SU-DHL-6 (cell line): ENCODE results near the gene PDZD2.

Experiments
- H2AFZ ChIP-seq: fragments of 200-600 bp; sonication (generic); 2 replicates; pipeline ENCODE4 v1.6.1; 2014; ENCODE audit warnings: low read depth, mild to moderate bottlenecking, moderate library complexity, mixed read lengths, antibody characterized with exemption, low read length; ENCODE audit not compliant: severe bottlenecking
- H3F3A ChIP-seq: fragments of 200-600 bp; shearing (Covaris generic); 2 replicates; pipeline ENCODE4 v1.6.0; 2016; ENCODE audit warnings: antibody characterized with exemption, mild to moderate bottlenecking; ENCODE audit not compliant: insufficient read depth
- H3K27ac ChIP-seq: fragments of 200-600 bp; sonication (generic); 2 replicates; pipeline ENCODE4 v1.5.1; 2016; ENCODE audit warnings: low read depth, mild to moderate bottlenecking, low read length, moderate library complexity, mixed read lengths
- H3K27me3 ChIP-seq: fragments of 200-600 bp; sonication (generic), shearing (Covaris generic); 2 replicates; pipeline ENCODE4 v1.6.0; 2014; ENCODE audit warnings: mild to moderate bottlenecking, low read length
- H3K36me3 ChIP-seq: fragments of 200-600 bp; sonication (generic); 2 replicates; pipeline ENCODE4 v1.6.1; 2014; ENCODE audit warnings: mild to moderate bottlenecking, low read length, mixed read lengths
- H3K4me2 ChIP-seq: fragments of 300-600, 200-600 bp; shearing (Covaris generic), sonication (generic); 2 replicates; pipeline ENCODE4 v1.6.0; 2014; ENCODE audit warnings: low read length, low read depth, mild to moderate bottlenecking; ENCODE audit not compliant: poor library complexity, severe bottlenecking
- H3K4me3 ChIP-seq: fragments of 200-600 bp; sonication (generic); 2 replicates; pipeline ENCODE4 v1.5.1; 2014; ENCODE audit warnings: antibody characterized with exemption, low read length, mild to moderate bottlenecking, mixed read lengths; ENCODE audit not compliant: insufficient read depth, poor library complexity, severe bottlenecking
- H3K79me2 ChIP-seq: fragments of 200-600 bp; sonication (generic); 2 replicates; pipeline ENCODE4 v1.6.1; 2014; ENCODE audit warnings: mild to moderate bottlenecking, low read length, moderate library complexity; ENCODE audit not compliant: insufficient read depth
- H3K9ac ChIP-seq: fragments of 200-600 bp; sonication (generic); 2 replicates; pipeline ENCODE4 v1.7.0; 2014; ENCODE audit warnings: mild to moderate bottlenecking, low read length
- H3K9me2 ChIP-seq: fragments of 200-600 bp; sonication (generic); replicated peaks from 2 replicates; pipeline ENCODE4 v1.6.1; 2014; ENCODE audit warnings: low read length; ENCODE audit not compliant: insufficient read depth
- H3K9me3 ChIP-seq: fragments of 200-600 bp; sonication (generic); 2 replicates; pipeline ENCODE4 v1.6.1; 2014; ENCODE audit warnings: low read length, mixed read lengths; ENCODE audit not compliant: insufficient read depth
- H4K20me1 ChIP-seq: fragments of 200-600 bp; sonication (generic); 2 replicates; pipeline ENCODE4 v1.6.1; 2014; ENCODE audit warnings: low read depth, mild to moderate bottlenecking, antibody characterized with exemption, low read length, moderate library complexity, mixed read lengths
- CTCF ChIP-seq: fragments of 200-600 bp; sonication (generic); IDR thresholded peaks from one replicate; pipeline ENCODE4 v1.5.1; 2017; ENCODE audit warnings: antibody characterized with exemption, mild to moderate bottlenecking, low read length, moderate library complexity; ENCODE audit not compliant: insufficient read depth, poor library complexity, severe bottlenecking
- EZH2phosphoT487 ChIP-seq: fragments of 200-600 bp; sonication (generic), shearing (Covaris generic); conservative IDR thresholded peaks from 2 replicates; pipeline ENCODE4 v1.6.1; 2018; ENCODE audit warnings: mild to moderate bottlenecking, antibody characterized with exemption, low read length, moderate library complexity, mixed read lengths

Gene PDZD2

GRCh38 chr5:32103521-32103920 lies 464.6 kb downstream of the PDZD2 start:
- Histone ChIP-seq H3K27me3 (no peaks in the 10 kb centered on the region), H3K27ac (no peak overlapping the region), H3K4me3 (no peak overlapping the region), H3F3A (no peaks in the 10 kb centered on the region), H3K9ac (no peak overlapping the region), H3K9me3 (no peaks in the 10 kb centered on the region), H3K79me2 (no peaks in the 10 kb centered on the region), H2AFZ (no peak overlapping the region), H3K36me3 (0 out of 2 replicates have a peak, but pooled peaks cover 3% of the 10 kb centered on the region), H4K20me1 (no peaks in the 10 kb centered on the region), H3K4me2 (no peak overlapping the region), H3K9me2 (no peaks in the 10 kb centered on the region)
- no peak for TF ChIP-seq EZH2phosphoT487
- no peak for TF ChIP-seq CTCF

DNA sequence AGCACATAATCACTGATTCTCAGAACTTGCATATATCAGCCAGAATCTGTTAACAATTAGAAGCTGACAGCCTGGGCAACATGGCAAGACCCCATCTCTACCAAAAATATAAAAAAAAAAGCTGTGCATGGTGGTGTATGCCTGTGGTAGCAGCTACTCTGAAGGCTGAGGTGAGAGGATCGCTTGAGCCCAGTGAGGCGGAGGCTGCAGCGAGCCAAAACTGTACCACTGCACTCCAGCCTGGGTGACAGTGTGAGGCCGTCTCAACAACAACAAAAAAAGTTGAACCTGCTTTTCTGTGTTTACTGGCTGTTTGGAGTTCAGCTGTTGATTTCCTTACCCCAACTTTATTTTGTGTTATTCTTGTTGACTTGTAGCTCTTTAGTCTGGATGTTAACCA lies 468.4 kb downstream of the PDZD2 start:
- H3K79me2 ChIP-seq = no peaks in the 10 kb centered on the region
- no peak overlapping the region for H3K4me2 ChIP-seq
- no peak overlapping the region for H3K9ac ChIP-seq
- H4K20me1 ChIP-seq = no peaks in the 10 kb centered on the region
- H3K9me3 ChIP-seq = no peaks in the 10 kb centered on the region
- H2AFZ ChIP-seq = no peak overlapping the region
- H3K9me2 ChIP-seq = no peaks in the 10 kb centered on the region
- 0 out of 2 replicates have a peak, but pooled peaks cover 5% of the 10 kb centered on the region for H3K36me3 ChIP-seq
- TF ChIP-seq CTCF (no peak), EZH2phosphoT487 (no peak)
- no peaks in the 10 kb centered on the region for H3K27me3 ChIP-seq
- H3K27ac ChIP-seq = no peak overlapping the region
- no peaks in the 10 kb centered on the region for H3F3A ChIP-seq
- H3K4me3 ChIP-seq = no peak overlapping the region

GRCh38 chr5:32108167-32108566 lies 469.2 kb downstream of the PDZD2 start:
- no peaks in the 10 kb centered on the region for H3K27me3 ChIP-seq
- H3K4me3 ChIP-seq = no peak overlapping the region
- no peak overlapping the region for H3K4me2 ChIP-seq
- no peaks in the 10 kb centered on the region for H4K20me1 ChIP-seq
- H3K79me2 ChIP-seq = no peaks in the 10 kb centered on the region
- H3F3A ChIP-seq = no peaks in the 10 kb centered on the region
- H2AFZ ChIP-seq = no peak overlapping the region
- TF ChIP-seq CTCF (no peak), EZH2phosphoT487 (no peak)
- H3K9me2 ChIP-seq = no peaks in the 10 kb centered on the region
- H3K9ac ChIP-seq = no peak overlapping the region
- H3K27ac ChIP-seq = no peak overlapping the region
- H3K9me3 ChIP-seq = no peaks in the 10 kb centered on the region
- H3K36me3 ChIP-seq = 0 out of 2 replicates have a peak, but pooled peaks cover 5% of the 10 kb centered on the region
